Pons (tissue), 1 donor: ENCODE results near the gene UBE2D3.
"Not testable (repeated sequence)": the region's sequence is repeated elsewhere in the genome, so short reads cannot be mapped to it uniquely, and the experiment has no call there.

Source experiments
- DNase-seq: peaks from one replicate; pipeline ENCODE4 v3.0.0-alpha.2; 2016; ENCODE audit warnings: low spot score

The UBE2D3 gene

GRCh38 chr4:102826890-102827673 is at the start of gene UBE2D3:
TSS of gene UBE2D3 (minus strand) at chr4:102827551. CDS start at chr4:102826508, 1,043 bp downstream.
- DNase-seq: peak; percentile 86

DNA sequence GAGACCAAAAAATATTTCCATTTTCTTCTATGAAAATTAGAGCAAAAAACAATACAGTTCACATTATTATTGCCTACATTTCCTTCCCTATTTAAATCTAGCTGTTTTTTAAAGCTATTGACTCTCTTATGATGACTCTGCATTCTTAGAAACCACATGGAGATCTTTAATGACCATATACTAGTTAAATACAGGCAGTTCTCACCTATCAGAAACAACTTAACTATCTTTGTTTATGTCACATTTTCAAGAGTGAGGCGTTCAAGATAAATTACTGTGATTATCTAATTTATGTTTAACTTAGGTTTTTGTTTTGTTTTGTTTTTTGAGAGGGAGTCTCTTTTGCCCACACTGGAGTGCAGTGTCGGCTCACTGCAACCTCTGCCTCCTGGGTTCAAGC is 44.4 kb upstream of the UBE2D3 start:
- no peak for DNase-seq

GRCh38 chr4:102869569-102870197 is 42.3 kb upstream of the UBE2D3 start:
- DNase-seq: peak; percentile 52

- DNase-seq: peak; percentile 89
These were observed 41.6 kb upstream of the UBE2D3 start, which contains the start of gene CISD2 for GRCh38 chr4:102868781-102869568. TSS of gene CISD2 (plus strand) at chr4:102868992. CDS start at chr4:102869085, 93 bp downstream.

GRCh38 chr4:102868153-102868780 is 40.9 kb upstream of the UBE2D3 start:
- no peak for DNase-seq

- no peak for DNase-seq
These were observed 40.2 kb upstream of the UBE2D3 start for GRCh38 chr4:102867278-102868152.

- DNase-seq: not testable (repeated sequence)
These were observed 38.0 kb upstream of the UBE2D3 start for GRCh38 chr4:102865327-102865726.

- DNase-seq: no peak
These were observed 35.4 kb upstream of the UBE2D3 start for GRCh38 chr4:102862747-102863146.

- peak; percentile 59 for DNase-seq
These were observed 34.7 kb upstream of the UBE2D3 start for GRCh38 chr4:102862016-102862415.

DNA sequence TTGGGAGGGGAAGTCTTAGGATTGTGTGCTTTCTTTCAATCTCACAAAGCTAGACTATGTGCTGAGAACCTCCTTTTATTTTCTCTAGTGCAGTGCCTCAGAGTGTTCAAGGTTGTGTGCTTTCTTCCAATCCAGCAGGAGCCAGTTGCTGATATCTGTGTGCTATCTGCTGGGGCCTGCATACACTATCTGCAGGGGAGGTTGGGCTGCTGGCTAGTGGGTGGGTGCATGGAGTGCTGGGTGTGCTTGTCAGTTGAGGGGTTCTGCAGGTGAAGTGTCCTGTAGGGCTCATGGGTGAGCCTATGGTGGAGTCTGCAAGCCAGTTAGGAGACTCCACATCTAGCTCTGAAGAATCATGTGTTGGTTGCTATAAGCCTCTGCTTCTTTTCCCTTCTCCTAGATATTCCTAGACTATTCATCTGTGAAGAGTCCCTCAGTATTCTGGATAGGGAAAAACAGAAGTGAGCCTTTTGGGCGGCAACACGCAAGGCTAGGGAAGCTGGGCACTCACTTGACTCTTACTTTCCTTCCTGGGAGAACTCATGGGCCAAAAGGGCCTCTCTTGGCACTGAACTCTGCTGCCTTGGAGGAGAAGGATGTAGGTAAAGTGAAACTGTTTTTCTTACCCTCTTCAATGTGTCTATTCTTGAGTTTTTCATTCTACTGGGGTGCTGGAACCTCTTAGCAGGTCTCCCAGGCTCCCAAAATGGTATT is 33.4 kb upstream of the UBE2D3 start:
- no peak for DNase-seq

- no peak for DNase-seq
These were observed 31.6 kb upstream of the UBE2D3 start for GRCh38 chr4:102858828-102859464.

GRCh38 chr4:102850370-102850769 is 23.0 kb upstream of the UBE2D3 start:
- DNase-seq: no peak

DNA sequence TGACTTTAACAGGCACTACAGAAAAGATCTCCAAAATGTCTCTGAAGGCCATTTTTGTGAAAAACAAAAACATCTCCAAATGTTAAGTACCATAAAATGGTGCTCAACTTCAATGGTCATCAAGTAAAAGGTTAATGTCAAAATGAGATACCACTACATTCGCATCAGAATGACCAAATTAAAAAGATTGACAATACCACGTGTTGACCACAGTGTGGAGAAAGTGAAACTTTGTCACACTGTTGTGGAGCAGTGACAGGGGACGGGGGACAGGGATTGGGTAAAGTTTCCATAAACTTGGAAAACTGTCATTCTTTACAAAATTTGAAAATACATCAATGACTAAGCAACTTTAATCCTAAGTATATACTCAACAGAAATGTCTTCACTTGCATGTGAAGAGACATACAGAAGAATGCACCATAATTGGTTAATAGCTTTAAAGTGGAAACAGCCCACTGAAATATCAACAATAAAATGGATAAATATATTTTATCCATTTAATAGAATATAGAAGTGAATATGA is 22.3 kb upstream of the UBE2D3 start:
- DNase-seq: no peak

DNA sequence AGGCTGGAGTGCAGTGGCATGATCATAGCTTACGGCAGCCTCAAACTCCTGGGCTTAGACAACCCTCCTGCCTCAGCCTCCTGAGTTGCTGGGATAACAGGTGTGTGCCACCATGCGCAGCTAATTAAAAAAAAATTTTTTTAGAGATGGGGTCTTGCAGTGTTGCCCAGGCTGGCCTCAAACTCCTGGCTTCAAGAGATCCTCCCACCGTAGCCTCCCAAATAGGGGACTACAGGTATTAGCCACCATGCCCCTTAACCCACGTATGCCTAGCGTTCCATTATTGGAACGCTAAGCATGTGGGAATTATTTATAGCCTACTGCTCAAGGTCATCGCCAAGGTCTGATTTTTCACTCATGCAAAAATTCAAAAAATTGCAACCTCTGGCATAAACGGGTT is 20.3 kb upstream of the UBE2D3 start:
- no peak for DNase-seq

- DNase-seq: no peak
These were observed 16.6 kb upstream of the UBE2D3 start for GRCh38 chr4:102843938-102844337.

DNA sequence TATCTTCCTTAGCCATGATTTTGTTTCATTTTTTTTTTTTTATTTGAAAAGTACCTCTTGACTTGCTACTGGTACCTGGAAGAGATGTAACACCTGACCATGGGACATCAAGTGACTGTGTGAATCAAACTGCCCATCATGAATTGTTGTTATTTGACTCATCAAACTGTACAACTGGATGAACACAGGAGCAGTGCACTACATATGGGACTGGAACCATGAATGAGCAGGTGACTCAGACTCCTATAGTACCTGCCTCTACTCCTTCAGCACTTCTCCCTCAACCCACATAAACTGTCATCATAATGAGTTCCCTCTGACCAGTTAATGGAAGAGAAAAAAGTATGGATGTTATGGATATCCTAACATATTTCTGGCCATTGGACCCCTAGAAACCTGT is 15.9 kb upstream of the UBE2D3 start:
- no peak for DNase-seq

DNA sequence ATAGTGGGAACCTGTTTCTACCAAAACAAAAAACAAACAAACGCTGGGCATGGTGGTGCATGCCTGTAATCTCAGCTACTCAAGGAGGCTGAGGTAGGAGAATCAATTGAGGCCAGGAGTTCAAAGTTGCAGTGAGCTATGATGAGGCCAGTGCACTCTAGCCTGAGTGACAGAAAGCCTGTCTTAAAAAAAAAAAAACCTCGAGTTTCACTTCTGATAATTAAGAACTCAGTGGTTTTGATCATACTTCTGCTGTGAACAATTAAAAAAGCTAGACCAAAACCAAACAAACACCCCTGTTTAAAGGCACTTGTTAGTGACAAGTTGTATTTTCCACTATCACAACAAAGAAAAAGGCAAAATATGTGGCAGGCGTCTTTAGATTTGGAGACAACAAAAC is 15.0 kb upstream of the UBE2D3 start:
- DNase-seq: no peak

DNA sequence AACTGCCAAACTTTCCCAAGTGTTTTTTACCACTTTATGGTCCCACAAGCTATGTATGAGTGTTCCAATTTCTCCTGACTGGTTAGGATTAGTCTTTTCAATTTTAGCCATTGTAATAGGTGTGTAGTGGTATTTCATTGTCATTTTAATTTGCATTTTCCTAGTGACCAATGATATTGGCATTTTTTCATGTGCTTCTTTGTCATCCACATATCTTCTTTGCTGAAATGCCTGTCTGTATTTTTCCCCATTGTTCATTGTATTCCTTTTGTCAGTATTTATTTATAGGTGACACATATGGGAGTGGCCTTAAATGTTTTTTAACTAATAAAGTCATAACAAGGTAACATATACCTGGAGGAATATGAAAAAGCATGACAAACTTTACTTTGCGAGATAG is 9.2 kb upstream of the UBE2D3 start:
- no peak for DNase-seq

- no peak for DNase-seq
These were observed 5.3 kb upstream of the UBE2D3 start for GRCh38 chr4:102832667-102833066.

DNA sequence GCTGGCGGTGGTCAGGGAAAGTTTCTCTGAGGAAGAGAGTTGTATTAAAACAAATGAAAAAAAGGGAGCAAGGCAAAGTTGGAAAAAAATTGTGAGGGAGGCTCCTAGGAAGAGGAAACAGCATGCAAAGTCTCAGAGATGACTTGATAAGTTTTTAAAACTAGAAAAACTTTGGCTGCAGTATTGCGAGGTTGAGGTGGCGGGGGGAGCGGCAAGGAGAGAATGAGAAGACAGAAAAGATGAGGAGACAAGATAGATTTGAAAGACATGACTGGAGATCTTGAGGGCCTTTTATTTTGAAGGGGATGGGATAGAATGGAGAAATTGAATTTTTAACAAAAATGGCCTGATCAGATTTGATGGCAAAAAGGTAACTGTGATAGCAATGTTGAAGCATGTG is 4.8 kb upstream of the UBE2D3 start:
- DNase-seq: no peak
